Kasumi-1 (cell line): ENCODE results near the gene PRTN3.

Experiments
- DNase-seq, 2 experiments: peaks; one replicate each; lab custom pipeline; 2025; lab: John Stamatoyannopoulos, UW

Gene PRTN3

DNA sequence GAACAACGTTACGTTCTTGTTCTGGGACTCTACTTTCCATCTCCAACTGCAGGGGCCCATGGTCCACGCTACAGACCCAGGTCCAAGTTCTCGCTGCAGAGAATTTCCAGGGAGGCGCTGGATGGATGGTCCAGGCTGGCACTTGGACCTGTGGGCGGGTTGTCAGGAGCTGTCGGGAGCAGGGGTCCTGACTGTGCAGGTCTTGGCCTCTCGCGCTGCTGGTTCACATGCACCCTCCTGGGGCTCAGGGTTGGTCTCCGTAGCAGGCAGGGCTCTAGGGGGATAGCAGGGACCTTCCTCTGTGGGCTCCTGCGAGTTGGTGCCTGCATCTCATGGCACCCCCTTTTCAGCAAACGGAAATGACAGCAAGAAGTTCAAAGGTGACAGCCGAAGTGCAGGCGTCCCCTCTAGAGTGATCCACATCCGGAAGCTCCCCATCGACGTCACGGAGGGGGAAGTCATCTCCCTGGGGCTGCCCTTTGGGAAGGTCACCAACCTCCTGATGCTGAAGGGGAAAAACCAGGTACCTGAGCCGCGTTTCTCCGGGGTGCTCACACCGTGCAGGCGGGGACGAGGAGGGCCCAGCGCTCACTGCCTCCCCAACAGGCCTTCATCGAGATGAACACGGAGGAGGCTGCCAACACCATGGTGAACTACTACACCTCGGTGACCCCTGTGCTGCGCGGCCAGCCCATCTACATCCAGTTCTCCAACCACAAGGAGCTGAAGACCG, 36.9 kb upstream of the PRTN3 start:
- no peak for DNase-seq

GRCh38 chr19:804419-805165, 36.2 kb upstream of the PRTN3 start:
- DNase-seq, result no peak

DNA sequence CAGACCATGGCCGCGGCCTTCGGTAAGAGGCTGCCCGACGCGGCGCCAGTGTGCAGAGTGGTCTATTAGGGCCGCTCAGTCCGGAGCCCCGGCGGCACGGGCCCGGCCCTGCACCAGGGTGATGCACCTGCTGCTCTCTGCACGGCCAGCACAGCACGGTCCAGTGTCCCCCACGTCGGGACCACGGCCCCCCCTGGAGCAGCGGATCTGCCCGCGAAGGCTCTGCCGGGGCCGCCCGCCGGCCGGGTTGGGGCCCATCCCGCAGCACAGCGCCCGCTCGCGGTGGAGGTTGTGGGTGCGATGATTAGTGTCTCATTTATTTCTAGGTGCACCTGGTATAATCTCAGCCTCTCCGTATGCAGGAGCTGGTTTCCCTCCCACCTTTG, 35.6 kb upstream of the PRTN3 start:
- DNase-seq, result no peak

GRCh38 chr19:805600-806550, 34.9 kb upstream of the PRTN3 start:
- DNase-seq, result no peak

- no peak for DNase-seq
Observed at GRCh38 chr19:806815-807421, 33.9 kb upstream of the PRTN3 start.

DNA sequence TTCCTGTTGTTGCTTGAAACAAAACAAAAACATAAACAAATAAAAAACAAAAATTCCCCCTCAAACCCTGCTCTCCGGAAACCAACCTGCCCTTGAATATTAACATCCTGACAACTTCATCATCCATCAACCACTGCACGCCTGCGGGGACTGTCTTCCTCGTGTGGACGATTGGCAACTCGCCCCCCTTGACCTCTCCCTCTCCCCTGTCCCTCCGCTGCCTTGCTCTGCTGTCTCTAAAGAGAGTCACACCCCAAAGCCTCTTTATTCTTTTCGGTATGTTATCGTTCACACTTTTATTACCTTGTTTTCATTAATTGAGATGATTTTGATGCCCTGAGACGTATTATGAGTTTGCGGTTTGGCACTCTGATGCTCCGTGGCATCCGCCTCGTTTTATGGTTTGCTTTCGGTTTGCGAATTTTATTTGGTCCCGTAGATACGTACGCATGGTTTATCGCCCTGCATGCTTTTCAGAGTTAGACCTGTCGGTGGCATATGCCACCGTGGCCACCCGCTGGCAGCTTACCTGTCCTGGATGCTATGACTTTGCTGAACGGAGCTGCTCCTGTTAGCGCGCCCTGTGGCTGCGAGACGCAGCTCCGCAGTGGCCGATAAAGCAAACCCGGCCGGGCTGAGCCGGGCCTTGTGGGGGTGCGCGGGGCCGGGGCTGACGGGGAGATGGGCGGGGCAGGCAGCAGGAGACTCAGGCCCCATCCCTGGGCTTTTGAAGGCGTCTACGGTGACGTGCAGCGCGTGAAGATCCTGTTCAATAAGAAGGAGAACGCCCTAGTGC, 33.0 kb upstream of the PRTN3 start:
- DNase-seq, result no peak

- DNase-seq, result no peak
Observed at GRCh38 chr19:808423-808775, 32.4 kb upstream of the PRTN3 start.

- DNase-seq, result no peak
Observed at GRCh38 chr19:810077-810855, 30.5 kb upstream of the PRTN3 start.

DNA sequence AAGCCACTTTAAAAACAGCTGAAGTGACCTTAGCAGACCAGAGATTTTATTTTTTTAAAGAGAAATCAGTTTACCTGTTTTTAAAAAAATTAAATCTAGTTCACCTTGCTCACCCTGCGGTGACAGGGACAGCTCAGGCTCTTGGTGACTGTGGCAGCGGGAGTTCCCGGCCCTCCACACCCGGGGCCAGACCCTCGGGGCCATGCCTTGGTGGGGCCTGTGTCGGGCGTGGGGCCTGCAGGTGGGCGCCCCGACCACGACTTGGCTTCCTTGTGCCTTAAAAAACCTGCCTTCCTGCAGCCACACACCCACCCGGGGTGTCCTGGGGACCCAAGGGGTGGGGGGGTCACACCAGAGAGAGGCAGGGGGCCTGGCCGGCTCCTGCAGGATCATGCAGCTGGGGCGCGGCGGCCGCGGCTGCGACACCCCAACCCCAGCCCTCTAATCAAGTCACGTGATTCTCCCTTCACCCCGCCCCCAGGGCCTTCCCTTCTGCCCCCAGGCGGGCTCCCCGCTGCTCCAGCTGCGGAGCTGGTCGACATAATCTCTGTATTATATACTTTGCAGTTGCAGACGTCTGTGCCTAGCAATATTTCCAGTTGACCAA, 29.8 kb upstream of the PRTN3 start:
- no peak for DNase-seq

DNA sequence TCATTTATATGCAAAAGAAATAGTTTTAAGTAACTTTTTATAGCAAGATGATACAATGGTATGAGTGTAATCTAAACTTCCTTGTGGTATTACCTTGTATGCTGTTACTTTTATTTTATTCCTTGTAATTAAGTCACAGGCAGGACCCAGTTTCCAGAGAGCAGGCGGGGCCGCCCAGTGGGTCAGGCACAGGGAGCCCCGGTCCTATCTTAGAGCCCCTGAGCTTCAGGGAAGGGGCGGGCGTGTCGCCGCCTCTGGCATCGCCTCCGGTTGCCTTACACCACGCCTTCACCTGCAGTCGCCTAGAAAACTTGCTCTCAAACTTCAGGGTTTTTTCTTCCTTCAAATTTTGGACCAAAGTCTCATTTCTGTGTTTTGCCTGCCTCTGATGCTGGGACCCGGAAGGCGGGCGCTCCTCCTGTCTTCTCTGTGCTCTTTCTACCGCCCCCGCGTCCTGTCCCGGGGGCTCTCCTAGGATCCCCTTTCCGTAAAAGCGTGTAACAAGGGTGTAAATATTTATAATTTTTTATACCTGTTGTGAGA, 29.2 kb upstream of the PRTN3 start:
- peak in 1 of 2 experiments; percentile 56 for DNase-seq

DNA sequence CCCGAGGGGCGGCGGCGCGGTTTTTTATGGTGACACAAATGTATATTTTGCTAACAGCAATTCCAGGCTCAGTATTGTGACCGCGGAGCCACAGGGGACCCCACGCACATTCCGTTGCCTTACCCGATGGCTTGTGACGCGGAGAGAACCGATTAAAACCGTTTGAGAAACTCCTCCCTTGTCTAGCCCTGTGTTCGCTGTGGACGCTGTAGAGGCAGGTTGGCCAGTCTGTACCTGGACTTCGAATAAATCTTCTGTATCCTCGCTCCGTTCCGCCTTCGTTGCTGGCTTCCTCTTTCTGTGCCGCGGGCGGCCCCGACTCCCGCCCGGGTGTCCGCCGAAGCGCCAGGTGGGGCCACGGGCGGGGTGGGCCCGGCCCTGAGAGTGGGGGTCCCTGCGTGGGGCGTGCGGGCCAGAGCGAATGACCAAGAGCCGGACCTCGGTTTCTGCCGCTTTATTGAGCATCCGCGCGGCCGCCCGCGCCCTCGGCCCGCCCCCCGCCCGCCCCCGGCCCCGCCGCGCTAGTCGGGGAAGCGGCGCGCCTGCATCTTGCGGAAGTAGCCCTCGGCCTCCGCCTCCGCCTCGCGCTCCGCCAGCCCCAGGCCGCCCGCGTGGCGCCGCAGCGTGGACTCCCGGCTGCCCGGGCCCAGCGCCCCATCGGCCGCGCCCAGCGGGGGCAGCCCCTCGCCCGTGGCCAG, 28.6 kb upstream of the PRTN3 start:
- peak; percentile 25 to 41 for DNase-seq

- no peak for DNase-seq
Observed at GRCh38 chr19:812747-813218, 28.0 kb upstream of the PRTN3 start.

DNA sequence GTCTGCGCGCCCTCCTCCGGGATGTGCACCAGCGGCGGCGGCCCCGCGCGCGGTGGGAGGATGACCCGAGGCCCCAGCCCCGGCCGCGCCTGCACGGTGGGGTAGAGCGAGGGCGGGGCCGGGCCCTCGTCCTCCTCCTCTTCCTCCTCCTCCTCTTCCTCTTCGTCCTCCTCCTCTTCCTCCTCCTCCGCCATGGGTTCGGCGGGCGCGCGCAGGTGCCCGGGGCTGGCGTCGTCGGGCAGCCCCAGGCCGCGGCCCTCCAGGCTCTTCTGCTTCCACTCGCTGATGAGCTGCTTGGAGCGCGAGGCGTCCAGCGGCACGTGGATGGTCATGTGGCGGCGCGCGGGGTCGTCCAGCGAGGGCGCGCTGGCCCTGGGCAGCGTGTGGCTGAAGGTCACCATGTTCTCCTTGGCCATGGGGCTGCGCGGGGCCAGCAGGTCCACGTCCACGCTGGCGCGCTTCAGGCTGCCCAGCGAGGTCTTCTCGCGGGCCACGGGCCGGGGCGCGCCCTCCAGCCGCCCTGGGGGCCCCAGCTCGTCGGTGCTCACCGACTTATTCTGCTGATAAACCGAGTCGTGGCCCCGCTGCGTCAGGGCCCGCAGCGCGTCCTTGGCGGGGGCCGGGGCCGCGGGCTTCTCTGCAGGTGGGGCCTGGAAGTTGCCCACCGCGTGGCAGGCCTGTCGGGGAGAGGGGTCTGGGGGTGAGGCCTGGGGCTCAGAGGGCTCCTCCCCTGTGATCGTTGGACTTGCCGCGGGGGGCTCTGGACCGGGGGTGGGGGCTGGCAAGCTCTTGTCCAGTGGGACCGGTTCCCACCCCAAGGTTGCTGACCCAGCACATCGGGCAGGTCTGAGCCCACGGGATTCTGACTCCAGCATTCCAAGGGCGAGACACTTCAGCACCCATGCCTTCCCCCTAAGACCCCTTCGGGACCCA, 27.3 kb upstream of the PRTN3 start:
- no peak for DNase-seq

DNA sequence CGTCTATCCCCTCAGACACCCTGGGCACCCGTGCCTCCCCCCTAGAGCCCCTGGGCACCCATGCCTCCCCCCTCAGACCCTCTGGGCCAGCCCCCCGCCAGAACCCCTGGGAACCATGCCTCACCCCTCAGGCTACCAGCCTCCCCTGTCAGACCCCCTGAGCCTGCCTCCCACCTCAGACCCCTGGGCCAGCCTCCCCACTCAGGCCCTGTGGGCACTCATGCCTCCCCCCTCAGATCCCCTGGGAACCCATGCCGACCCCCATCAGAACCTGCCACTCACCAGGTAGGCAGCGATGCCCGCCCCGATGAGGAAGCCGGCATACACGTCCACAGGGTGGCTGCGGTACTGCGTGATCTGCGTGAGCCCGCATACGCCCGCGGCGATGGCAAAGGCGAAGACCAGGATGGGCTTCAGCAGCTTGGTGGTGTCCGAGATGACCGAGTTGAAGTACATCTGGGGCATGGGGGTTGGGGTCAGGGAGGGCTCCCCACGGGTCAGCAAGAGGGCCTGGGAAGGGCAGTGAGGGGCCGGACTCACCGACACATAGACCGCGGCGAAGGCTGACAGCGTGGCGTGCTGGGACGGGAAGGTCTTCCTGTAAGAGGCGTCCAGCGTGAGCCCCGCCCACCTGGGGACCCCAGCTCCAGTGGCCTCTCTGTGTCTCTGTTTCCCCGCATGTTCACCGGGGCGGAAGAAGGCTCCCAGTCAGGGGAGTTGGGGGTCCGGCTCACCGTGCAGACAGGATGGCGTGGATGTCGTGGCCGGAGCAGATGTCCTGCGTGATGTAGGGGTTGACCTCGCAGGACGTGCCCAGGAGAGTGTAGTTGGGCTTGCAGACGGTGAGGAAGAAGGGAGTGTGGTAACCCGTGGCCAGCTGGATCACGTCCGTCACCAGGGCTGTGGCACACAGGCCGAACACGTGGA, 26.4 kb upstream of the PRTN3 start:
- DNase-seq, result no peak

DNA sequence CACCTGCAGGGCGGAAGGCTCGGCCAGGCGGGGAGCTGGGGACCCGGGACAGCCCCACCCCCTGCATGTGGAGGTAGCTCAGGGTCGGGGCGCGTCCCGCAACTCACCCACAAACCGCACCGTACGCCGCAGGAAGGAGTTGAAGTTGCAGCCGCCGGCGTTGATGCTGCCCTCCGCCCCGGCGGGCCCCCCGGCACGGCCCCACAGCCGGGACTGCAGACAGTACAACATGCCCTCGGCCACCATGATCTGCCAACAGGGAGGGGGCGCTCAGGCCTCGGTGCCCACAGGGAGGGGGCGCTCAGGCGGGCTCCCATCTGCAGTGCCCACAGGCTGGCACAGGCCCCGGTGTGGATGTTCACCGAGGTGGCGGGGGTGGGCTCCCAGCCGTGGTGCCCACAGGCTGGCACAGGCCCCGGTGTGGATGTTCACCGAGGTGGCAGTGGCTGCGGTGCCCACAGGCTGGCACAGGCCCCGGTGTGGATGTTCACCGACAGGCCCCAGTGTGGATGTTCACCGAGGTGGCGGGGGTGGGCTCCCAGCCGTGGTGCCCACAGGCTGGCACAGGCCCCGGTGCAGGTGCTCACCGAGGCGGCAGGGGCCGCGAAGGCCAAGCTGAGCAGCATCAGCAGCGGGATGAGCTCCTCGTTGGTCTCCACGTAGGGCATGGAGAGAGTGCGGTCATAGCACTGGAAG, 25.6 kb upstream of the PRTN3 start:
- no peak for DNase-seq
